Stimulated activated CD8-positive, alpha-beta memory T cell treated with anti-CD3 and anti-CD28 coated beads, Interleukin-15, amount 100 ng/mL, for 4 hours (primary cell): ENCODE data around the gene AK8.

Source experiments
- DNase-seq, 2 donors: peaks; one replicate each; pipeline ENCODE4 v3.0.0-alpha.2; 2020; ENCODE audit warnings: low read depth in 2 of 2

The AK8 gene

DNA sequence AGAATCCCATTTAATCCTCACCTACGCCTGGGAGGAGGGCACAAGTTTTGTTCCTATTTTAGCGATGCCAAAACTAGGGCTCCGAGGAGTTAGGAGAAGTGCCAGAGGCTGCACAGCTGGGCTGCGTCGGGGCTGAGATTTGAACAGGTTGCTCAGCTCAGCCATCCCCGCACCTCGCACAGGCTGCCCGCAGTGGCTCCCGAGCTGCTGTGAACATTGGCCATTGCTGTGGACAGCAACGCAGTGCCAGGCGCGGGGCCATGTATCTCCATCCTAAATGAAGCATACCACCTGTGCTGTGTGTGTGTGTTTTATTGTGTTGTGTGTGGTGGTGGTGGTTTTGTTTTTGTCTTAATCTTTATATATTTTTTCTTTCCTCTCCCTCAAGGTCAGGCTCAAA is 52.0 kb downstream of the AK8 start:
- DNase-seq, result no peak

DNA sequence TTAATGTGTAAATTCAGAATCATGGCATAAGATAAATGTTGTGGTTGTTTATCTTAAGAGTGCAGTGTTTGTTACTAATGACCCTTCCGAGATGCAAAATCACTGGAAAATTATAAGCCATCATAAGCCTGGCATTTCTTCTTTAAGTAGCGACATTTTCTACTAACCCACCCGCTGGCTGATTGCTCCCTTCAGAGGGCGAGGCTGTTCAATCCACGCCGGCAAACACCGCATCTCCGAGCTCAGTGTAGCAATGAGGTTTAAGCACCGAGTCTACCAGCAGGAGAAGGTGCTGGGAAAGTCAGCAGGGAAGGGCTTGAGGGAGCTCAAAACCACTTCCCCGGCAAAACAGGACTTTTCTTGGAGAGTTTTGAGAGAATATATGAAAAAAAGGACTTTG is 52.7 kb downstream of the AK8 start:
- DNase-seq, result no peak

DNA sequence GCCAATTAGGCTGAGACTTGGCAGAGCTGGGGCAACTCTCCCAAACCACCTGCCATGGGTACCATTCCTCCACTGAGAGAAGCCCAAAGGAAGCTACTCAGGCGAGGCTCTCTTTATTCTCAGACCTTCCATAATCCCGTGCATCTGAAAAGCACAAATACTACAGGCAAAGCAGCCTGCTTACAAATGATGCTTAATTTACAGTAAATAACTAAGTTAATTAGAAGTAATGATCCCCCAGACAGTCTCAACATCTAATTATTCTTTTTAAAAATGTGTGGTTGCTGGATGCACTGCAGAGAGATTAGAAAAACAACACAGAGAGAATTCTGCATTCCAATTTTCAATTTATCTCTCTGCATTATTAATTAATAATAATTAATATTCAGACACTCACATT is 53.1 kb downstream of the AK8 start:
- DNase-seq, result no peak

DNA sequence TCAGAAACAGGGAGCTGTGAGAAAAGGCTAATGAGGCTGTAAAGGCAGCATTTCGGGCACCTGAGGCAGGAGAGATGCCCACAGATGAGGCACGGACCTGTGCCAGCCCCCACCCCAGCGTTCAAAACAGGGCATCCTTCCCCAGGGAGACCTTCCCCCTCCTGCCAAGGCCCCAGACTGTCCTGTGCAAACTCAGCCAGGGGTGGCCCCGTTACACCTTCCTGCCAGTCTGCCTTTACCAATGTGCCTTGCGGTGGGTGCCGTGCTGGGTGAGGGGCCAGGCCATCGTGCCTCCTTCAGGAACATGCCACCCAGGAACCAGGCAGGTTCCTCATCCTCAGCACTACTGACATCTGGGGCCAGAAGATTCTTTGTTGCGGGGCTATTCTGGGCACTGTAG is 53.9 kb downstream of the AK8 start:
- no peak for DNase-seq

DNA sequence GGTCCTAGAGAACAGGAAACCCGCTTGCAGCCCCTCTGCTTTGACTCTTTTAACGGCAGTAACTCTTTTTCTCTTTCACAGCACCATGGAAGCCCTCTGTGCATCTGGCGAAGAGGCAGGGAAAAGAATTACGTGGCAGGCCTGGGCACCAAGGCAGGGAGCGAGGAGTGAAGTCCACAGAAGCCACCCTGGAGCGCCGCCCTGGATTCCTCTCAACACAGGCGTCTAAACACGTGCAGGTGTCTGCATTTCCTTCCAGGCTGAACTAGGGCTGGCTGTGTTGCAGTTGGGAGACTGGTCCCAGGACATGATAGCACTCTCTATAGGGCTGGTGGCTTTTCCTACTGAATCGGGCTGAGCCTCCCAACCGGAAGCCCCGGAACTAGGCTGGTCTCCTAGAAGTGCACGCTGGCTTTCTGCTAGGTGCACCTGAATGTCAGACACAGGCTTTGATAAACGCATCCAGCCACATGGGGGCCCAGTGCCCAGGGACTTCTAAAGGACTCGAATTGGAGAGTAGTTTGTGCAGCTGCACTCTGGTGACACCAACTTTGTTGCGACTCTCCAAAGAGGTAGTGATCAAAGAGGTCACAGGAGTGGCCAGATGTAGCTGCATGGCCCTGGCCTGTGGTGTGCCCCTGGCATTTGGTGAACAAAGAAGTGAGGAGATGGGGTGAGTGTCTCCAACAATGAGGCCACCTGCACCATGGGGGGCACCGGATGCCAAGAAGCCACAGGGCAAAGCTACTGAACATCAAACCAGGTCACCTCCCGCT is 54.5 kb downstream of the AK8 start:
- no peak for DNase-seq

DNA sequence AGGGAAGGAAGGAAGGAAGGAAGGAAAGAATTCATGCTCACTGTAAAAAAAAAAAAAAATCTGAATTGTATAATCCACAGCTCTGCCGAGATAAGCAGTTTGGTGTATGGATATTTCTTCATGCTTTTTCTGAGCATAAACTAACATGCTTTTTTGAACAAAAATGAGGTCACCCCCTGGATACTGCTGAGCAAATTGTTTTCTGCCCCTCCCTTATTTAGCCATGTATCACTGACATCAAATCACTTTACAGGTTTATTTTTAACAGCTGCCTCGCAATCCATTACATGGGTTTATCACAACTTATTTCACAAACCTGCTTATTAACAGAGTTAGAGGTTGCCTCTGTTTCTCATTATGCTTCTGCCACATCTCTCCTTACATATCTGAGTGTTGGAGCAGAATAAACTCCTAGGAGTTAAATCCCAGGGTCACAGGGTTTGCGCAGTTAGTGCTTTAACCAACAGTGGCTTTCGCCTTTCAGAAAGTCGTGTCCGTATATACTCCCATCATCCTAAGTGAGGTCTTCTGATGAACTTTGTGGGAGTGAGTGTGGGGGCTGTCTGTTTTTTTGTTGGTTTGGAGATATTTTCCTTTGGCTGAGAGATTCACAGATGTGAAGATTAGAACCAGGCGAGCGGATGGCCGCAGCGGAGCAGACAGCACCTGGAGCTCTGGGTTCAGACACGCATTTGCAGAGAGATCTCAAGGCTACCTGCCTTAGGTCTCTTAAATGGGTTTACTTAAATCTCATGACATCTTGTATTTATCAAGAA is 57.7 kb downstream of the AK8 start:
- no peak for DNase-seq

DNA sequence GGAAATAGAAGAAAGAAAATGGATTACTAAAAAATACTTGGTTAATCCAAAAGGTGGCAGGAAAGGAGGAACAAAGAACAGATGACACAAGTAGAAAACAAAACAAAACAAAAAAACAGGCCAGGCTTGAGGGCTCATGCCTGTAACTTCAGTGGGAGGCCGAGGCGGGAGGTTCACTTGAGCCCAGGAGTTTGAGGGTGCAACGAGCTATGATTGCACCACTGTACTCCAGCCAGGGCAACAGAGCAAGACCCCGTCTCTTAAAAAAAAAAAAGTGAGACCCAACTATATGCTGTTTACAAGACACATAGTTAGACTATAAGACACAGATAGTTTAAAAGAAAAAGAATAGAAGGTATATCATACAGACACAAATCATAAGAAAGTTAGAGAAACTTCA is 59.5 kb downstream of the AK8 start:
- DNase-seq, result no peak

DNA sequence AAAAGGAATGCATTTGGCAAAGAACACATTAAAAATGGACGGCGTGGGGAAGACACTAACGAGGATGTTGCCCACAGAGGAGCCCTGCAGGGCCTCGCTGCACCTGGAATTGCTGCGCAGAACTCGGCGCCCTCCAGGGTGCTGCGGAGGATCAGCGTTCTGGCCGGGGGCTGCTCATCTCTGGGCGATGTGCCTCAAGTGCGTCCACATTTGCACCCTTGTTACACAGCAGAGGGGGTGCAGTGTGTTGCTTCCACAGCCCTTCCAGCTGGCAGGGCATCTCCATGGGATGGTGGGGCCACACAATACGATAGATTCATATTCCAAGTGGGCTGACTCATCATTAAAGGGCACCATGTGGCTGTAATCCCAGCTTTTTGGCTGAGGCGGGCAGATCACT is 63.1 kb downstream of the AK8 start:
- no peak for DNase-seq

DNA sequence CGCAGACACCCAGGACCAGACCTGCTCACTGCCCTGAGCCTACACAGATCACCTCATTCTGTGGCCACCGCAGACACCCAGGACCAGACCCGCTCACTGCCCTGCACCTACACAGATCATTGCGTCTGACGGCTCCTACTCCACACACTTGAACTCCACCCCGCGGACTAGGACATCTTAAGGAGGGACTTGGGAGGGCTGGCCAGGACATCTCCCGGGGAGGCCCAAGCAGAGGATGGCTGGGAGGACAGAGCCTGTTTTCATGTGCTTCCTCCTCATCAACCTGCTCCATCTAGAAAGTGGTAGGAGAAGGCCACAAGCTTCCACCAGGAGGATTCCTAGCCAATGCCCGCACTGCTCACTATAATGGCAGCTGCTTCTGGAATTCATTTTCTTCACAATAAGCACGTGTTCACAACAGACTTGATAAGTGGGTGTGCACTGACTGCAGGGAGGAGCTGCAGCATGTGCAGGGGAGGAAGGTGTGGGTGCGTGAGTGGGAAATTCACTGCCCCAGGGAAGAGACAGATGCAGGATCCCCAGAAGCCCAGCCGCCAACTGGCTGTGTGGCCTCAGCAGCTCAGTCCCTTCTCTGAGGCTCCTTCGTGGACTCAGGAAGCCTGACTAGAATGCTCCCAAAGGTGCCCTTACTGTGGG is 64.8 kb downstream of the AK8 start:
- no peak for DNase-seq

DNA sequence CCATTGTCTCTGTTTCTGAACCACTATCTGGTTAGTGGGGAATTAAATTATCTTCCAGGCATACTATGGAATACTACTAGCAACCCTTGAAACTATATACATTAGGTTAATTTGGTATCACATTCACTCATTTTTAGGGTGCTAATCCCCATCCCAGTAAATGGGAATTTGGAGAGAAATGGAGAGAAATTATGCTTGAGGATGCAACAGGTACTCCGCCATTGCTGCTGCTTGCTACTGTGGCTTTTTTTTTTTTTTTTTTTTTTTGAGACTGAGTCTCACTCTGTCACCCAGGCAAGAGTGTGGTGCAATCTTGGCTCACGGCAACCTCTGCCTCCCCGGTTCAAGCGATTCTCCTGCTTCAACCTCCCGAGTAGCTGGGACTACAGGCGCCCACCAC is 66.1 kb downstream of the AK8 start:
- DNase-seq, result no peak

DNA sequence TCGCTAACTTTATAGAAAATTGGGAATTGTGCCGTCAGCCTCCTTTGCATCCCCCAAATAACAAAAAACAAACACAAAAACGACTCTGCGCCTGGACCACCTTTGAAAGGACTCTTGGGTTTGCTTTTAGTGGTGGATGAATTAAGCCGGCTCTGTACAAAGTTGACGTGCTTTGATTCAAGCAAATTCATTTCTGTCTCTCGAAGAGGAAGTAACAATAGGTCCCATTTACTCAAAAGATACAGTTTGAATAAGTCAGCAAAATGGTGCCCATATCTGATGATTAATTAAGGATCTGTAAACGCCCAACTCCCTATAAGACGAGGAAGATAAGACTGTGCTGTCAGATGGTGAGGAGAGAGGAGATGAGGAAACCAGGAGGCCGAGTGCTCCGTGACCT is 67.8 kb downstream of the AK8 start:
- DNase-seq, result no peak

DNA sequence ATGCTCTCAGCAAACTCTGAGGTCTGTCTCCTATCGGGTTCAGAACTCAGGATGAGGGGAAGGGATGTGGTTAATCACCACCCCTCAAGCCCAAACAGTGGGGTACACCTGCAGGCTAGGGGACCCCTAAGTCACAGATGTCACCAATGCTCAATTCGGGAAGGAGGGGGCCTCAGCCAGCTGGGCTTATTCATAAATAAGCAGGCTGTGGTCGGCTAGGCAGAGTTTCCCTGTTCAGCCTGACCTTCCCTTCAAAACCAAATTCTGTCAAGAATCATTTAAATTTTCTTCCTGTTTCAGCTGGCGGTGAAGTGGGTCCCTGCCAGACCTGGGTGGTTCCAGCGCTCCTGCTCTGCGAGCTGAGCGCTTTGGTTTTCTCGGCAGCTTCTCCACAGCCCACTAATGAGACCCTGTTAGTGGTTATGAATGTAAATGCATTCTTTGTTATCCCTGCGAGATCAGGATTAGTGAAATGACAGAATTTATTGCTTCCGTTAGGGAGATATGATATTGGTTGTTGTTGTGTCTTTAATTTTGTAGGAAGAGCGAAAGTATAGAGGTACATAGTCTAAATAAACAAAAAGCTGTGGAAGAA is 68.3 kb downstream of the AK8 start:
- DNase-seq, result no peak

DNA sequence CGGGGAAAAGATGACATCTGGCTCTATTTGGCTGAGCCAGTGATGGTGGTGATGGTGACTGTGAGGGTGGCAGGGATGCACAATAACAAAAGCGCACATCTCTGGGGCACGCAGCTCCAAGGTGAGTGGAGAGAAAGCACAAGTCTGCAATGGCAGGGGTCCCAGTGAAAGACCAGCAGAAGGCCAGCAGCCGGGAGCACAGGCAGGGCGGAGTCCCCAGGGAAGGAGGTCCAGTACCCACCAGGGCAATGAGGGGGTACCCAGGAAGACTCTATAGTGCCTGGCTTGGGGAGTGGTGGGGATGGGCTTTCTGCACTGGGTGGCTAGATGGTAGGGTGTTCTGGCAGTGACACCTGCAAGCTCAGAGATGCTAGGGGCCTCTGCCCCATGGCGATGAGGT is 69.4 kb downstream of the AK8 start:
- no peak for DNase-seq

DNA sequence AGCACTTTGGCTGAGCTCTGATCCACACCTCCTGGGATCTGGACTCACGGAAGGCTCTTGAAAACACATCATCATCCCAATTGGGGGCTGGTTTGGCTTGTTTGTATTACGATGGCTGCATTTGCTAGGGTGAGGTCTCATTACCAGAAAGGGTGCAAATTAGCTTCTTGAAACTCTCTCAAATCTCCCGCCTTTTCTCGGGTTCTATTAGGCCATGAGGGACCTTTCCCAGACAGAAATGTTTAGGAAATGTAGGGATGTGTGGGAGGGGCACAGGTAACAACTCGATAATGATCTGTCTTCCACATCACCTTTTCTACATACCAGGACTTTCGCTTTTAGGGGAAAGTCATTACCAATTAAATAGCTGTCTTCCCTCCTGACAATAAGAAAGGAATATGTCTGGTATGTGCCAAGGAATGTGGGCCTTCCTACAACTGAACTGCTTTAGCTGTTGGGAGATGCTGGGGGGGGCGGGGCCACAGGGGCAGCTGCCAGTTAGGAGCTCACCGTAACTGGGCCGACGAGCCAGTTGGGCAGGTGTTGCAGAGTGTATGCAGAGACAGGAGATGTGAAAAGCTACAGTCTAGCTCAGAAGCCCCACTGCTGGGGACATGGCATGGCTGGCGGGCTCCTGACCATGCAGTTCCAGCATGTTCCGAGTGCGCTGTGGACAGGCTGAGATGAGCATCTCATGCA is 71.2 kb downstream of the AK8 start:
- DNase-seq, result no peak

DNA sequence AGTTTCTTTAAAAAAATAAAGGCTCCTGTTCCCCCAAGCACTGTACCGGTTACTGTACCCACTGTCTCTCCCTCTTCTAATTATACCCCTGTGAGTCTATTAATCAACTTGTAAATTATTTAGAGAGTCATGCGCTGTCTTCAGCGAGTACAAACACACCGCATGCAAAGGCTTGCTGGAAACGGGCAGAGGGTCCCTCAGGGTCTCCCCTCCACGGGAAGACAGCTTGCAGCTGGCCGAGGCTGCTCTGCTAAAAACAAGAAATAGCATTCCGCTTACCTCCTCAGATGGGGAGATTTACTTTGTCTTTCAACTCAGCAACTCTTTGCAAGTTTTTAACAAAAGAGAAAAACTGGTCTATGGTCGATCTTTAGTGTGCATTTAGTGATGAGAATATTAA is 71.8 kb downstream of the AK8 start:
- DNase-seq, result no peak

DNA sequence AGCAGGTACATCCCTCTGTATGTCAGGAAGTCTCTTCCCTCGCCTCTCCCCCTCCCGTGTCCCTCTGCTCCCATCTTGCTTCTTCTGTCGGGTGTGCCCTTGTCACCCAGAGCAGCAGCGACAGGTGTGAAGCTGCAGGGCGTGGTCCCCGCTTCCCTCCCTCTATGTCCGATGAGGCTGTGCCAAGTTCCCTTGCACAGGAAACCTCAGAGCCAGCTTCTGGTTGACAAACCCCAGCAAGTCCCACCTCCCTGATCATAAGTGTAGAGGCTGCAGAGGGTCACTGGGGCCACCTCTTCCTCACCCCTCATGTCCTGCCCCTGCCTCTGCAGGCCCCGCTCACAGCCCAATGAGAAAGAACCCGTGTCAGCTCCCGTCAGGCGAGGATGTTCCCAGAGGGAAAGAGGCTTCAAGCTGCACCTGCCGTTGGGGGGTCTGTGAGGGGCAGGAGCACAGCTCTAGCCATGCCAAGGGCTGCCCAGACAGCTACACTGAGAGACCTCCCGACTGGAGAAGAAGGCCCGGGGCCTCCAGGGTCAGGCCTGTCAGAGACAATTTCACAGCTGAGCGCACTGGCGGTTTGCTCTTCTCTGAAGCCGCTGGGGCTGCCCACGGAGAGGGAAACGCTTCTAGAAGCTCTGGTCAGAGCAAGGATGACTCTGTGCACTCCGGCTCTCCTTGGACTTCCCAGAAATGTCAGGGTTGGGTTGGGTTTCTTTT is 73.3 kb downstream of the AK8 start:
- DNase-seq, result no peak

DNA sequence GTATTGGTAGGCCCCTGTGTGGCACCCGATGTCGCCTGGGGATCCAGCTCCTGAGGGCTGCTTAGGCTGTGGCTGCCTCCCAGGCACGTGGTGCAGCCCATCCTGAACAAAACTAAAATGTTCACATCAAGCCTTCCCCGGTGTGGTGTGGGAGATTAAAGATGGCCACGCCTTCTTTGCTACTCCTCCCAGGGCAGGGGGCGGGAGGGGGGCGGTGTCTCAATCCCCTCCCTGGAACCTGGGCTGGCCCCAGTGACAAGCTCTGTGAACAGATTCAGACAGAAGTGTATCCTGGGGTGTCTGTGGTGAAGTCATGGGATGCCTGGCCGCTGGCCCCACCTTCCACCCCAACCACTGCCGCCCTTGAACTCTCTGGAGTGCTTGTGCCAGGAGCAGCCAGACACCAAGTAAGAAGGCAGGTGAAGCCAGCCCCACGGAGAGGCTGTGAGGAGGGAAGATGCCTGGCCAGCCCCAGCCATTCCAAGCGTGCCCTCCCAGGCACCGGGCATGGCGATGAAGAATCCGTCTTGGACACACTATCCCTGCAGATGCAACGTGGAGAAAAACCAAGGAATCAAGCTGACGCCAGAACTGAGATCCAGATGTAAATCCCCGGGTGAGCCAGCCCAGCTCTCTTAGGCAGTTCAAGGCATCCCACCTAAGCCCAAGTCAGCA is 75.8 kb downstream of the AK8 start:
- no peak for DNase-seq

DNA sequence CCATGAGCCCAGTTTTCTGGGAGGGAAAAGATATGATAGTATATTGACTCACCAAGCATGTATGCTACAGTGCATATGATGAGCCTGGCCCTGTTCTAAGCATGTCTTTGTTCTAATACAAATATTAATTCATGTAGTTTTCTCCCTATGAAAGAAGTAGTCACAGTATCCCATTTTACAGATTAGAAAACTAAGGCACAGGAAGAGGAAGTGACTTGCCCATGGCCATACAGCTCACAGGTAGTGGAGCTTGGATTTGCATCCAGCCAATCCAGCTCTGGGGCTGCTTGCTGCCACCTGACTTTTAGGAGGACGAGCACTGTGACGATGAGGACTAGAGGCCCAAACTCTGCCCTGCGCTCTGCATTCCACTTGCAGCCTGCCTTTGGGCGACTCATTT is 76.4 kb downstream of the AK8 start:
- no peak for DNase-seq

DNA sequence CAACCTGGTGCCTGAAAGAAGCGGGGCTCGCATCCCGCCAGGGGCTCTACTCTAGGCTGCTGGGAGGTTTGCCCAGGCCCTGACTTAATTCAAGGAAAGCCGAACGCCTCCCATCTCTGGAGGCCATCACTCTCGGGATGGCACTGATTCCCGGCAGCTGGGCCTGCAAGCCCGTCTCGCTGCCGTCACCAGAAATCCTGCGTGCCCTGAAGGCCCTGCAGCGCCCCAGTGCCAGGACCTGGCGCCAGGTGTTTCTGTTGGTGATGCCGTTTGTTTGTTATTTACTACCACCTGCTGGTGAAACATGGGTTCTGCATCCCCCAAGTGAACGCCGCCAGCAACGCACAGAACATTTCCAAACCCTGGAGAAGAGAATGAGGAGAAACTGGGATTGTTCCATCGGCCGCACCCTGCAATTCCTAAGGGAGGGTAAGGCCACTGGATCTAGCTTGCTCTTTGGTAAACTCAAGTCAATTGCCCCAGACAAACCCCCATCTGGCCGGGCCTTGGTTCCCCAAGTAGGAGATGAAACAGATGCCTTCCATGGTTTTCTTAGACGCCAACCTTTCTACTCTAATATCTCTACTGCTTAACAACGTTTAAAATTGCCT is 77.9 kb downstream of the AK8 start:
- DNase-seq, result peak; percentile 18 to 34
